ENCODE results near the gene PRC1. TPM values are rescaled to one million over a fixed set of nuclear protein-coding genes. Genes with fewer than 3 reads are reported as not detected.
A peak's percentile ranks its signal among the peaks of the same experiment; 100 is the strongest.

Gene PRC1
- polyA plus RNA-seq, 1 donor (not counting 4 experiments of a cell fraction or from before 2014, with no cell fraction given) = 105 TPM

DNA sequence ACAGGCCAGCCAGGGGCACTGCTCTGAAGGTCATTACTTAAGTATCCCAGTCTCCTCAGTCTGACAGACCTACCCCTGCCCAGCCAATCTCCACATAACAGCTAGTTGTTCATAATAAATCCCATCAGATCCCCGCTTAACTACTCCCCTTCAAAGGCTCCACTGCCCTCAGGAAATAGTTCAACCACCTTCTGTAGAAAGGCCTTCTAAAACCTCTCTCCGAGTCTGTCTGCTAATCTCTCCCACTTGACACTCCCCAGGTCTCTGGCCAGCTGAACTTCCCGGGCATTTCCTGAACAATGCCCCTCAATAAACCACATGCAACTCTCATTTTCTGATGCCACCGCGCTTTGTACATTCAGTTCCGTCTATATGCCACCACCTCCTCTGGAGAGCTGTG, 6.0 kb downstream of the PRC1 start:
- Histone ChIP-seq H3K9ac (ENCODE audit: control insufficient read depth, extremely low read depth, insufficient read depth, low read length) (no peak overlapping the region), H3K4me1 (ENCODE audit: control insufficient read depth, extremely low read depth, insufficient read depth, low read length) (peaks cover 7% of the 10 kb centered on the region), H3K36me3 (ENCODE audit: control insufficient read depth in 2 of 2, extremely low read depth in 1 of 2, insufficient read depth in 2 of 2, low read length in 2 of 2) (peaks cover 0 to 15% of the 10 kb centered on the region in 2 experiments), H3K27me3 (ENCODE audit: control insufficient read depth, extremely low read depth, insufficient read depth, low read length) (no peaks in the 10 kb centered on the region), H4K20me1 (ENCODE audit: control insufficient read depth, extremely low read depth, insufficient read depth, low read length) (no peaks in the 10 kb centered on the region), H3K9me1 (ENCODE audit: control insufficient read depth, extremely low read depth, insufficient read depth, low read length) (peaks cover 4% of the 10 kb centered on the region), H2AFZ (ENCODE audit: control insufficient read depth, low read length) (no peak overlapping the region), H3K27ac (ENCODE audit: control insufficient read depth, insufficient read depth, low read length) (no peak overlapping the region), H3K4me3 (ENCODE audit: control insufficient read depth in 2 of 3, extremely low read depth in 1 of 3, insufficient read depth in 2 of 3, low read depth in 1 of 3, low read length in 3 of 3) (no peak overlapping the region), H3K9me3 (ENCODE audit: control insufficient read depth, low read depth, low read length) (no peaks in the 10 kb centered on the region), H3K79me2 (ENCODE audit: control insufficient read depth, insufficient read depth, low read length) (peaks cover 93% of the 10 kb centered on the region), H3K4me2 (ENCODE audit: control insufficient read depth, extremely low read depth, insufficient read depth, low read depth, low read length) (no peak overlapping the region)
- dilution Hi-C loops (cut with MboI; ENCODE audit: extremely low pct_ligation_motif_present, low sequenced_read_pairs) = no loop called here
- no peak for FAIRE-seq
- no peak for DNase-seq (ENCODE audit: low read depth, low spot score)
- TF ChIP-seq, protein P1, sequence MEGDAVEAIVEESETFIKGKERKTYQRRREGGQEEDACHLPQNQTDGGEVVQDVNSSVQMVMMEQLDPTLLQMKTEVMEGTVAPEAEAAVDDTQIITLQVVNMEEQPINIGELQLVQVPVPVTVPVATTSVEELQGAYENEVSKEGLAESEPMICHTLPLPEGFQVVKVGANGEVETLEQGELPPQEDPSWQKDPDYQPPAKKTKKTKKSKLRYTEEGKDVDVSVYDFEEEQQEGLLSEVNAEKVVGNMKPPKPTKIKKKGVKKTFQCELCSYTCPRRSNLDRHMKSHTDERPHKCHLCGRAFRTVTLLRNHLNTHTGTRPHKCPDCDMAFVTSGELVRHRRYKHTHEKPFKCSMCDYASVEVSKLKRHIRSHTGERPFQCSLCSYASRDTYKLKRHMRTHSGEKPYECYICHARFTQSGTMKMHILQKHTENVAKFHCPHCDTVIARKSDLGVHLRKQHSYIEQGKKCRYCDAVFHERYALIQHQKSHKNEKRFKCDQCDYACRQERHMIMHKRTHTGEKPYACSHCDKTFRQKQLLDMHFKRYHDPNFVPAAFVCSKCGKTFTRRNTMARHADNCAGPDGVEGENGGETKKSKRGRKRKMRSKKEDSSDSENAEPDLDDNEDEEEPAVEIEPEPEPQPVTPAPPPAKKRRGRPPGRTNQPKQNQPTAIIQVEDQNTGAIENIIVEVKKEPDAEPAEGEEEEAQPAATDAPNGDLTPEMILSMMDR (optimal IDR thresholded peaks at IDR 0.05 in 1 of 3, IDR thresholded peaks at IDR 0.05 in 1 of 3, conservative IDR thresholded peaks at IDR 0.05 in 1 of 3; ENCODE audit: extremely low read depth in 1 of 3, insufficient read depth in 2 of 3, low read length in 3 of 3) = no peak
- TF ChIP-seq EZH2 (IDR thresholded peaks at IDR 0.05; ENCODE audit: low read length) = no peak

DNA sequence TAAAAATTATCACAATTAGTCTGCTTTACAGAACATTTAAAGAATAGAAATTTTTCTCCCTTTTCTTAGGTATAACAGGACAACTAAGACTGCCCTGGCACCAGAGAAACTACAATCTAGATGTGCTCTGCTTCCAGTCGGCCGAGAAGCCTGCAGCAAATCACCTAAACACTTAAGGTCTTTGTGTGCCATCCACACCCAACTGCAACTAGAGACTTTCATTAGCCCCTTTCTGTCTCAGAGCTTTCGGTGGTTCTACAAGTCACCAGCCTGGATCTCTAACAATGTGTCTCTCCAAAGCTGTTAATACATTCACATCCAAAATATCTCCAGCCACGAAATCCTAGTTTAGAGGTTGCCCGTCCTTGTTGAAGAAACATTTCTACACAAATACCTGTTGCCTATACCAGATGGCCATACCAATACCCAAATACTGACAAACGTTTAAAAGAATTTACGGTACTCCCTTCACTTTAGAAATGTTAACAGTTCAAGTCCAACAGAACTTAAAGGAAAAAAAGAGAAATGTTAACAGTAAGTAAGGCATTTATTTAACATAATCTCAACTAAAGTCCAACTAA, 6.7 kb downstream of the PRC1 start:
- Histone ChIP-seq H3K9ac (ENCODE audit: control insufficient read depth, extremely low read depth, insufficient read depth, low read length) (no peak overlapping the region), H3K79me2 (ENCODE audit: control insufficient read depth, insufficient read depth, low read length) (peaks cover 87% of the 10 kb centered on the region), H3K4me3 (ENCODE audit: control insufficient read depth in 2 of 3, extremely low read depth in 1 of 3, insufficient read depth in 2 of 3, low read depth in 1 of 3, low read length in 3 of 3) (no peak overlapping the region), H3K27me3 (ENCODE audit: control insufficient read depth, extremely low read depth, insufficient read depth, low read length) (no peaks in the 10 kb centered on the region), H3K9me3 (ENCODE audit: control insufficient read depth, low read depth, low read length) (no peaks in the 10 kb centered on the region), H3K4me1 (ENCODE audit: control insufficient read depth, extremely low read depth, insufficient read depth, low read length) (peaks cover 5% of the 10 kb centered on the region), H3K4me2 (ENCODE audit: control insufficient read depth, extremely low read depth, insufficient read depth, low read depth, low read length) (peak overlapping the region; percentile 59), H3K9me1 (ENCODE audit: control insufficient read depth, extremely low read depth, insufficient read depth, low read length) (peaks cover 4% of the 10 kb centered on the region), H2AFZ (ENCODE audit: control insufficient read depth, low read length) (peak overlapping the region; percentile 40), H4K20me1 (ENCODE audit: control insufficient read depth, extremely low read depth, insufficient read depth, low read length) (no peaks in the 10 kb centered on the region), H3K27ac (ENCODE audit: control insufficient read depth, insufficient read depth, low read length) (peak overlapping the region; percentile 20), H3K36me3 (ENCODE audit: control insufficient read depth in 2 of 2, extremely low read depth in 1 of 2, insufficient read depth in 2 of 2, low read length in 2 of 2) (peaks cover 0 to 21% of the 10 kb centered on the region in 2 experiments)
- TF ChIP-seq EZH2 (IDR thresholded peaks at IDR 0.05; ENCODE audit: low read length) = no peak
- TF ChIP-seq, protein P1 (optimal IDR thresholded peaks at IDR 0.05 in 1 of 3, IDR thresholded peaks at IDR 0.05 in 1 of 3, conservative IDR thresholded peaks at IDR 0.05 in 1 of 3; ENCODE audit: extremely low read depth in 1 of 3, insufficient read depth in 2 of 3, low read length in 3 of 3) = no peak
- FAIRE-seq (no peak), DNase-seq (ENCODE audit: low read depth, low spot score) (no peak)
- dilution Hi-C loops (cut with MboI; ENCODE audit: extremely low pct_ligation_motif_present, low sequenced_read_pairs) = no loop called here
